ENCODE results near the gene HEXB.
"Not testable (repeated sequence)": the region's sequence is repeated elsewhere in the genome, so short reads cannot be mapped to it uniquely, and the experiment has no call there.

Gene HEXB

DNA sequence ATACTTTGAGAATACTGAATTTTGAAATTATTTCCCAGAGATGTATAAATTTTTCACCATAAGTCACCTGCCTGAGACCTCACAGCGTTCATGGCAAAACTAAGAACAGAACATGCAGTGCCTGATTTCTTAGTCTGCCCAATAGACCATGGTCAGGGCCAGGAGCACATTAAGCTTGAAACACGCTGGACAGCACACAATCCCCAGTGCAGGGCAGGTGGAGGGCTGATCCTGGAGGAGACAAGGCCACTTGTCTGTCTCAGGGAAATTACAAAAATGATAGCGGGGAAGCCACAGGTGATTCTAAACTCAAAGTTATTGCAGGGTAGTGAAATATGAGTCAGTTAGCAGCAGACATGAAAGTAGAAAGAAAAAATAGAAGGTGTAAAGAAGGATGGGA, 25.9 kb upstream of the HEXB start:
- no peak for DNase-seq (ENCODE audit: low spot score)

- no peak for DNase-seq (ENCODE audit: low spot score)
Observed at GRCh38 chr5:74660140-74660539, 24.9 kb upstream of the HEXB start.

- no peak for DNase-seq (ENCODE audit: low spot score)
Observed at GRCh38 chr5:74660873-74661272, 24.2 kb upstream of the HEXB start.

GRCh38 chr5:74664551-74664950, 20.5 kb upstream of the HEXB start:
- DNase-seq (ENCODE audit: low spot score) = no peak

DNA sequence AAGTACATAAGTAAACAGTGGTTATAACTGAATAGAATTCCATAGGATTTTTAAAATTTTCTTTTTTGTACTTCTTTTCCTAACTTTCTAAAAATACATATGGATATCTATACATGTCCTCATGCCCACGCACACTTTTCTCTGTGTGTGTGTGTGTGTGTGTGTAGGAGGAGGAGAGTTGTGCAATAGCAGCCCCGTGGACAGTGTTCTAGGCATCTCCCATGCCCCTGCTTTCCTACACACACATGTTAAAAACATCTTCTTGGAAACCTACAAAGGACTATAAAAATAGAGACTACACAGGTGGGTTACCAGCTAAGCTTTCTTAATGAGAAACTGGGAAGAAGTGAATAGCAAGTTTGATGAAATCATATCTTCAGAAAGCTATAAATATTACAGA, 19.8 kb upstream of the HEXB start:
- no peak for DNase-seq (ENCODE audit: low spot score)

GRCh38 chr5:74665816-74666215, 19.2 kb upstream of the HEXB start:
- DNase-seq (ENCODE audit: low spot score) = no peak

GRCh38 chr5:74667396-74667795, 17.6 kb upstream of the HEXB start:
- no peak for DNase-seq (ENCODE audit: low spot score)

- DNase-seq (ENCODE audit: low spot score) = no peak
Observed at GRCh38 chr5:74669821-74670220, 15.2 kb upstream of the HEXB start.

DNA sequence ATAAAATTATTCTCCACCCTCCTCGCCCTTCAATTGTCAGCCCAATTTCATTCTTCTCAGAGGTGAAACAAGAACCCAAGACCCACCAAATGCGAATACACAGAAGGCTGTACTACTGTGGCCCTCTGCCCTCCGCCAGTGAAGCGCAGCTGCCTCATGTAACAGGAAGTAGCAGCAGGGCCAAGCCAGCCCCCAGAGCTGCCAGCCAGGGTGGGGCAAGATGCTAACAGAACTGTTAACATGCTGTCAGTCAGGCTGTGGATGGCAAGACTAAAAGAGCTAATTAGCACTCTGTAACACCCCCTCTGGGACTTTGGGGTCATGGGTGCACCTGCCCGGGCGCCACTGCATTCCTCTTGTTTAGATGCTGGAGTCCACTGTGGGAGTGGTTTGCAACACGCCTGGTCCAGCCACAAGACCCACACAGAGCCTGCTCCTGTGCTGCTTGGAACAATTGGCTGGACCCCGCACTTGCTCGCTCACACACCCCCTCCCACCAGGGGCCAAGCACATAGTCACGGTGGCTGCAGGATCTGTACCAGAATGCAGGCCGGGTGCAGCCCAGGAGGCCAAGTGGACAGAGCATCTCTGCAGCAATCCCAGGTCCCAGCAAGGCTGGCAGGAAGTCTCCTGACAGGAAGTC, 14.5 kb upstream of the HEXB start:
- DNase-seq (ENCODE audit: low spot score) = no peak

GRCh38 chr5:74672215-74672877, 12.7 kb upstream of the HEXB start:
- no peak for DNase-seq (ENCODE audit: low spot score)

- no peak for DNase-seq (ENCODE audit: low spot score)
Observed at GRCh38 chr5:74673011-74673790, 11.8 kb upstream of the HEXB start.

DNA sequence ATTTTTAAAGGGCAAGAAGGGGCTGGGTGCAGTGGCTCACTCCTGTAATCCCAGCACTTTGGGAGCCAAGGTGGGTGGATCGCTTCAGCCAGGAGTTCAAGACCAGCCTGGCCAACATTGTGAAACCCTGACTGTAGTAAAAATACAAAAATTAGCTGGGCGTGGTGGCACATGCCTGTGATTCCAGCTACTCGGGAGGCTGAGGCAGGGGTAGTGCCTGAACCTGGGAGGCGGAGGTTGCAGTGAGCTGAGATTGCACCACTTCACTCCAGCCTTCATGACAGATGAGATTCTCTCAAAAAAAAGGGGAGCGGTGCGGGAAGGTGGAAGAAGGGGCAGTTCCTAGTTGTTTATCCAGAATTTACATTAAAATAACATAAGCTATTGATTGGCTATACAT, 8.6 kb upstream of the HEXB start:
- not testable (repeated sequence) for DNase-seq (ENCODE audit: low spot score)

DNA sequence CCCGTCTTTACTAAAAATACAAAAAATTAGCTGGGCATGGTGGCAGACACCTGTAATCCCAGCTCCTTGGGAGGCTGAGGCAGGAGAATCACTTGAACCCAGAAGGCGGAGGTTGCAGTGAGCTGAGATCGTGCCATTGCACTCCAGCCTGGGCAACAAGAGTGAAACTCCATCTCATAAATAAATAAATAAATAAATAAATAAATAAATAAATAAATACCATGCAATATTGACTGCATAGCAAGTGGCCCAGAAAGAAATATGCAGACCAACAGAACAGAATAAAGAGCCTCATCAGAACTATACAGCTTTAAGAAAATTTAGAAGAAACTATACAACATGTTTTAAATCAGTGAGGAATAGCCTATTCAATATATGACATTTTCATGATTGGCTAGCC, 6.9 kb upstream of the HEXB start:
- DNase-seq (ENCODE audit: low spot score) = not testable (repeated sequence)

GRCh38 chr5:74679300-74679699, 5.7 kb upstream of the HEXB start:
- not testable (repeated sequence) for DNase-seq (ENCODE audit: low spot score)

DNA sequence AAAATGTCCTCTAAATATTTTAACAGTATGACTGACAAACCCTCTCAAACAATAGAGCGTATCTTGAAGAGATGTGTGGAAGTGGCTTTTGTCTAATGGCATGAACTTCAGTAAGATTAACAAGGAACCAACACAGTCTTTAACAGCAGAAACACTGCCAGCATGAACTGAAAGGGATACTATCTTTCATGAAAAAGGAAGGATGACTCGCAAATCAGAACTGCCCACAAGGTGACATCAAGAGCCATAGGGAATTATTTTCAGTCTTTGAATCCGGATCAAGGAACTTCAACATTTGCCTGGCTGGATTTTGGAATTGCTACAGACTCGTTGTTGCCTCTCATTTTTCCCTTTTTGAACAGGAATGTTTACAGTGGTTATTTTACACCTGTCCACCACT, 5.1 kb upstream of the HEXB start:
- no peak for DNase-seq (ENCODE audit: low spot score)

DNA sequence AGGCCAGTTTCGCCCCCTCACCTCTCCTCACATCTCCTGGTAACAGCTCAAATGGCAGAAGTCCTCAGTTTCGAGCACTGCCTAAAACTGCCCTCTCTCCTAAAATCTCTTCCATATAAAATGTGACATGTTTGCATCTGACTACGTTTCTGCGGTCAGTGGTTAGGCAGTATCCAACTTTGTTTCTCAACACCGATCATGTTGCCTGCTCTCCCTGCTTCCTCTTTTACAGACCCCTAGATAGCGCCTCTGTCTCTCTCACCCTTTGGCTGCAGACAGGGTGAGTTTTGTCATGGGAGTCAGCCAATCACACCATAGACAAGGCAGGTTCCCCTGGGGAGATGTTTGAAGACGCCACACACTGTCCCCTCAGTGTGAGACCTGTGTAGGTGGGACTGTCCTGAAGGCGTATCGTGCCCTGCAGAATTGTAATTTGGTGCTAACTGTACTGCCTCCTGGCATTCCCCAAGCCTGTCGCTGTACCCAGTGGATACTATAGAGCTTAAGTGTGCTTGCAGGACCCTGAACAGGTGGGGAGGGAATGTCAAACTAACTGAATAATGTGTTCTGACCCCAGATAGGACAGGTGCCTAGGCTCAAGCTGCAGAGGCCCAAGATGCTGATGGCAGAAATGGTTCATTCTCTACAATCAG, 1.1 kb downstream of the HEXB start:
- no peak for DNase-seq (ENCODE audit: low spot score)

GRCh38 chr5:74686962-74687751, 2.1 kb downstream of the HEXB start:
- no peak for DNase-seq (ENCODE audit: low spot score)

- DNase-seq (ENCODE audit: low spot score) = no peak
Observed at GRCh38 chr5:74693191-74693590, 8.2 kb downstream of the HEXB start.

DNA sequence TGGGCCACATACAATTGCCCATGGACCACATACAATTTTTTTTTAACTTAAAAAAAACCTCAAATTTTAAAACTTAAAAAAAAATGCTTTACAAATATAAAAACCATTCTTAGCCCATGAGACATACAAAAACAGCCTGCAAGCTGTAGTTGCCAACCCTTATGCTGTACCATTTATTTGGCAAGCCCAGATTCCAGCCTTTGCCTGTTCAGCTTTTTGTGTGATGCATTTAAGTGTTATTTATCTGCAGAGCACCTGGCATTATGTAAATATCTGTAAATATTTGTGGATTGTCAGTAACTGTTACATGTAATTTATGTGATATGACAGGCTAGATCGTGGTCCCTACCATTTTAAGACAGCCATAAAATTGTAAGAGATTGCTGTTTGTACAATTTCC, 32.6 kb downstream of the HEXB start:
- no peak for DNase-seq (ENCODE audit: low spot score)

- no peak for DNase-seq (ENCODE audit: low spot score)
Observed at GRCh38 chr5:74722271-74722670, 37.2 kb downstream of the HEXB start.

DNA sequence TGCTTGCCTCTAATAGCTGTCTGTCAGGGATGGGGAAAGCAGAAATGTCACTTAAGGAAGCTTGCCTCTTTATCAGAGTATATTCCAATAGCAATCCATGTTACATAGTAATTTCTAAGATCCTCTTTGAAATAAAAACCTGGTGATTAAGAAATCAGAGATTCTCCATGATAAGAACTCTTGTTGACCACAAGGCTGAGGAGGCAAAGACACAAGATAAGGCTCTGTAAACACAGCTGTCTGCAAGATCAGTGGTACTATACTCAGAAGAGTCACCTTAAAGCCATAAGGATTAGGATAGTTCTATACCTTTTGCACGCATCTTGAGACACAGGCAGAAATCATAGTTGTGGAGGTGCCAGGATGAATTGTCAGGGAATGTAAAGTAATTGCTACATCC, 40.3 kb downstream of the HEXB start:
- DNase-seq (ENCODE audit: low spot score) = no peak

DNA sequence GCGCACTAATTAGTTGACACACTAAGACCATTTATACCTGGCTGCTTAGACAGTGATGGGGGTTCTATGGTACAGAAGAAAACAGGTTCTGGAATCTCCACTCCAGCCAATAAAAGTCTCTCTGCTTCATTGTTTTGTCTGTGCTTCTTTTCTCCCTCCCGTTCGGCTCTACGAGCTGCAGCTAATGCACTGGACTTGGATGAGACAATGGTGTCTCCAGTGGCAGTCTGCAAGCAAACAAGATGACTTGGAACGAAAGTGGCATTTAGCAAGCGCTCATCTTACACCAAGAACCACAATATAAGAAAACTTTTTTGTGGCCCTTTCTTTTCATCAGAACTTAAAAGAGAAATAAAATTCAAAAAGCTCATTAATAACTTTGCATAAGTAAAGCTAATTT, 51.7 kb downstream of the HEXB start:
- no peak for DNase-seq (ENCODE audit: low spot score)

Data from HuH-7.5 (cell line).